Right cardiac atrium (tissue), 5 donors: ENCODE measurements around the gene RILPL2. TPM values are rescaled to one million over a fixed set of nuclear protein-coding genes. Genes with fewer than 3 reads are reported as not detected.
A peak's percentile ranks its signal among the peaks of the same experiment; 100 is the strongest.
"Not testable (repeated sequence)": the region's sequence is repeated elsewhere in the genome, so short reads cannot be mapped to it uniquely, and the experiment has no call there.

Experiments
- ATAC-seq, 2 donors: fragments of 200-7000 bp; cut with Tn5 transposase; one replicate each; pipeline versions ENCODE4 v1.8.0 to v1.9.1; 2020; ENCODE audit warnings: moderate library complexity in 2 of 2, mild to moderate bottlenecking in 1 of 2
- DNase-seq, 3 donors: peaks; one replicate each; pipeline ENCODE4 v3.0.0-alpha.2; 2020
- H3K27ac ChIP-seq: one replicate; pipeline ENCODE4 v1.5.1; 2013; ENCODE audit warnings: mild to moderate bottlenecking, low read length, control low read depth, moderate library complexity
- H3K27me3 ChIP-seq: one replicate; pipeline ENCODE4 v1.6.1; 2013; ENCODE audit not compliant: control insufficient read depth, insufficient read depth
- H3K4me1 ChIP-seq: one replicate; pipeline ENCODE4 v1.6.1; 2013; ENCODE audit warnings: low read length; ENCODE audit not compliant: control insufficient read depth, insufficient read depth
- H3K4me3 ChIP-seq: one replicate; pipeline ENCODE4 v1.5.1; 2013; ENCODE audit warnings: low read length, control low read depth
- H3K9me3 ChIP-seq: one replicate; pipeline ENCODE4 v1.6.1; 2013; ENCODE audit warnings: low read length; ENCODE audit not compliant: control insufficient read depth
- WGBS: extraction: QIAGEN DNeasy Blood & Tissue Kit; methylation state at CpG from one replicate; pipeline ENCODE4 v1.1.7; 2013; 5-methylcytosine and 5-hydroxymethylcytosine counted together
- intact Hi-C, 4 donors: fragments of 100-400 bp; cut with DNase I; formaldehyde crosslinking; loops; one replicate each; pipeline versions ENCODE4 v1.11.0 to v1.14.0; 2022 to 2023
- polyA plus RNA-seq: library from polyadenylated mRNA; stranded (reverse); fragments of 200-250 nt; gene quantifications from one replicate; pipeline ENCODE4 v1.2.3, GENCODE V29; 2013
- total RNA-seq, 4 donors: library from RNA; stranded (reverse); fragmentation: NEBNext Ultra II Directional; extraction: Animal tissue kit (Norgen Biotek cat#: 25700); gene quantifications; one replicate each; pipeline ENCODE4 v1.2.1, GENCODE V29; 2021
- donor health status: healthy with polysubstance abuse.
- donor health status: DM: no; HTN: yes; CAD: no.
- donor health status: DM: no; HTN: no; CAD: no.
- donor health status: DM: no; HTN: yes; CAD: no; lungs with severe emphysema.
- donor health status: DM: yes; HTN: yes; CAD: no.

The RILPL2 gene
- total and polyA plus RNA-seq, 5 donors = 3.4 to 4.3 (median 3.9) TPM

GRCh38 chr12:123474485-123475245 lies 38.2 kb upstream of the RILPL2 start:
- no peaks in the 10 kb centered on the region for H3K4me1 ChIP-seq

GRCh38 chr12:123472438-123472849 lies 36.0 kb upstream of the RILPL2 start:
- Histone ChIP-seq H3K27ac (no peak overlapping the region), H3K4me3 (no peak overlapping the region), H3K27me3 (no peaks in the 10 kb centered on the region), H3K9me3 (no peaks in the 10 kb centered on the region), H3K4me1 (no peaks in the 10 kb centered on the region)
- ATAC-seq (no peak), DNase-seq (no peak)
- intact Hi-C loops = no loop called here
- WGBS = 73% methylated on average over 12 of the region's 12 CpGs

More at GRCh38 chr12:123474485-123475245, 38.2 kb upstream of the RILPL2 start:
- 63% methylated on average over 13 of the region's 13 CpGs for WGBS
- no peak overlapping the region for H3K4me3 ChIP-seq
- H3K27ac ChIP-seq = peak overlapping the region; percentile 96
- no peaks in the 10 kb centered on the region for H3K9me3 ChIP-seq
- DNase-seq (peak in 1 of 3 donors; percentile 64), ATAC-seq (peak; percentile 33 to 51)
- intact Hi-C loops = loop anchor here in 1 of 4 donors (5.0 kb wide), 1 partner anchor 43 kb away; no protein-coding TSS in a partner anchor
- no peaks in the 10 kb centered on the region for H3K27me3 ChIP-seq

- peak; percentile 73 to 79 for ATAC-seq
These were observed 35.0 kb upstream of the RILPL2 start for GRCh38 chr12:123471374-123472068.

GRCh38 chr12:123469978-123470377 lies 33.5 kb upstream of the RILPL2 start:
- intact Hi-C loops = no loop called here
- Histone ChIP-seq H3K4me1 (no peaks in the 10 kb centered on the region), H3K9me3 (no peaks in the 10 kb centered on the region), H3K27ac (no peak overlapping the region), H3K4me3 (no peak overlapping the region), H3K27me3 (no peaks in the 10 kb centered on the region)
- DNase-seq (no peak), ATAC-seq (no peak)
- WGBS = 90% methylated on average over 2 of the region's 2 CpGs

More at GRCh38 chr12:123471374-123472068, 35.0 kb upstream of the RILPL2 start:
- DNase-seq = peak; percentile 44 to 74 (median 64)
- Histone ChIP-seq H3K27ac (peak overlapping the region; percentile 63), H3K4me3 (no peak overlapping the region), H3K9me3 (no peaks in the 10 kb centered on the region), H3K27me3 (no peaks in the 10 kb centered on the region), H3K4me1 (no peaks in the 10 kb centered on the region)
- intact Hi-C loops = no loop called here
- 68% methylated on average over 8 of the region's 8 CpGs for WGBS

GRCh38 chr12:123468786-123469185 lies 32.3 kb upstream of the RILPL2 start:
- Histone ChIP-seq H3K27me3 (no peaks in the 10 kb centered on the region), H3K27ac (no peak overlapping the region), H3K4me1 (no peaks in the 10 kb centered on the region), H3K9me3 (no peaks in the 10 kb centered on the region), H3K4me3 (no peak overlapping the region)
- WGBS = 16% methylated on average over 1 of the region's 1 CpG
- intact Hi-C loops = no loop called here
- ATAC-seq (no peak), DNase-seq (no peak)

- DNase-seq (no peak), ATAC-seq (peak in 1 of 2 donors; percentile 12)
- intact Hi-C loops = no loop called here
- no peaks in the 10 kb centered on the region for H3K9me3 ChIP-seq
- H3K27ac ChIP-seq = peak overlapping the region; percentile 8
- 71% methylated on average over 4 of the region's 4 CpGs for WGBS
- H3K4me1 ChIP-seq = no peaks in the 10 kb centered on the region
- no peaks in the 10 kb centered on the region for H3K27me3 ChIP-seq
- no peak overlapping the region for H3K4me3 ChIP-seq
These were observed 28.6 kb upstream of the RILPL2 start for GRCh38 chr12:123465084-123465483.

- 95% methylated on average over 11 of the region's 11 CpGs for WGBS
- H3K27me3 ChIP-seq, ATAC-seq, H3K9me3 ChIP-seq, intact Hi-C loops, H3K4me3 ChIP-seq, H3K4me1 ChIP-seq, H3K27ac ChIP-seq: not testable (repeated sequence)
- peak in 1 of 3 donors; percentile 13 for DNase-seq
These were observed 26.7 kb upstream of the RILPL2 start for GRCh38 chr12:123463174-123463573.

- intact Hi-C loops = no loop called here
- Histone ChIP-seq H3K4me3 (peak within 1 kb of the TSS; percentile 74), H3K9me3 (no peaks in the 10 kb centered on the region), H3K27ac (peak within 1 kb of the TSS; percentile 92), H3K27me3 (no peaks in the 10 kb centered on the region), H3K4me1 (peaks cover 2% of the 10 kb centered on the region)
- under 1% methylated on average over 48 of the region's 48 CpGs for WGBS
- peak; percentile 87 to 95 (median 94) for DNase-seq
- peak; percentile 87 to 89 for ATAC-seq
These were observed 21.7 kb upstream of the RILPL2 start, which contains the start of gene SNRNP35 for GRCh38 chr12:123457980-123458779. Gene SNRNP35, plus strand, starts transcription at chr12:123458139. Its CDS starts 7,402 bp downstream, at chr12:123465541.

- Histone ChIP-seq H3K4me1 (no peaks in the 10 kb centered on the region), H3K4me3 (no peak overlapping the region), H3K27ac (no peak overlapping the region), H3K27me3 (no peaks in the 10 kb centered on the region), H3K9me3 (no peaks in the 10 kb centered on the region)
- ATAC-seq = no peak
- intact Hi-C loops = no loop called here
- WGBS = 50% methylated on average over 3 of the region's 3 CpGs
- DNase-seq = no peak
These were observed 16.7 kb upstream of the RILPL2 start for GRCh38 chr12:123453165-123453564.

- WGBS = 43% methylated on average over 1 of the region's 1 CpG
- H3K9me3 ChIP-seq, H3K4me1 ChIP-seq, H3K27ac ChIP-seq, DNase-seq, ATAC-seq, H3K27me3 ChIP-seq, H3K4me3 ChIP-seq, intact Hi-C loops: not testable (repeated sequence)
These were observed 15.7 kb upstream of the RILPL2 start for GRCh38 chr12:123452276-123452550.

- intact Hi-C loops = no loop called here
- 90% methylated on average over 9 of the region's 9 CpGs for WGBS
- Histone ChIP-seq H3K4me3 (no peak overlapping the region), H3K27ac (no peak overlapping the region), H3K27me3 (no peaks in the 10 kb centered on the region), H3K9me3 (no peaks in the 10 kb centered on the region), H3K4me1 (no peaks in the 10 kb centered on the region)
- ATAC-seq = no peak
- DNase-seq = no peak
These were observed 14.2 kb upstream of the RILPL2 start for GRCh38 chr12:123450636-123451035.
